ENCODE data around the gene POT1. TPM values are rescaled to one million over a fixed set of nuclear protein-coding genes. Genes with fewer than 3 reads are reported as not detected.

The POT1 gene
- total RNA-seq, 1 experiment from 2014 or later, result 21.6 TPM

DNA sequence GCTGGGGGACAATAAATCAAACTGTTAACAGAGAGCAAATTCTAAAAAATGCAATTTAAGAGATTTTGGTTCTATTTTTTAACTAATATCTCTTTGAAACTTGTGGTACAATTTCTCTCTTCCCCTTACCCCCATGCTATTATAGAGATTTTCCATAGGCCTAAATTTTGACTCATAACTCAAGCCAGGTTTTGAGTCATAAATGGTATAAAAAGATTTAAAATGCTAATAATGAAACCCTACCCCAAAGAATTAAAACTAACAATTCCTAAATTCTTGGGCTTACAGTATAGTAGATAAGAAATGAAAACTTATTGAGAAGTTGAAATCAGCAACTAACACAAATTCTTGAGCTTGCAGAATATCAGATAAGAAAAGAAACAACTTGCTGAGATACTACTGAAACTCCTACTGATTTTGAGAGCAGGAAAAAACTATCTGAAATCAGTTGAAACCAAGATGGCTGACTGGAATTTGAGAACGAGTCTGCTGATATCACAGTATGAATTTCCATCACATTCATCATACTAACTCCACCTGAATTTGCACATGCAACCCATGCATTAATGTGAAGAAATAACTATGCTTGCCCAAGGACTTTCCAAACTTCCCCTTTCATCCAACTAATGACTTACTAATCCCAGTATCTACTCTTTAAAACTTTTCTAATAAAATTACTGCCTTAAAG is 36.3 kb downstream of the POT1 start:
- DNase-seq, result no peak
- Mint-ChIP-seq H3K4me3 (ENCODE audit: unreplicated experiment) (no peak overlapping the region), H3K27ac (ENCODE audit: unreplicated experiment) (no peak overlapping the region), H3K27me3 (ENCODE audit: insufficient read depth, unreplicated experiment) (no peaks in the 10 kb centered on the region), H3K4me1 (ENCODE audit: low read depth, unreplicated experiment) (no peaks in the 10 kb centered on the region), H3K9me3 (ENCODE audit: unreplicated experiment) (no peaks in the 10 kb centered on the region), H3K36me3 (ENCODE audit: insufficient read depth, unreplicated experiment) (no peaks in the 10 kb centered on the region)
- Histone ChIP-seq H3K9me3 (no peaks in the 10 kb centered on the region), H3K36me3 (ENCODE audit: control insufficient read depth, insufficient read depth, low read length) (no peaks in the 10 kb centered on the region), H3K4me1 (no peaks in the 10 kb centered on the region), H3K27me3 (replicated peaks; ENCODE audit: control insufficient read depth, insufficient read depth, low read length) (no peaks in the 10 kb centered on the region), H3K4me3 (ENCODE audit: low read depth, low read length) (no peak overlapping the region)
- no TSS peak for BruUV-seq (replicated peaks)
- intact Hi-C loops (cut with micrococcal nuclease; ENCODE audit: unreplicated experiment), result no loop called here
- POLR2A ChIA-PET, result no interaction called here
- CTCF ChIA-PET, result interaction anchor here (0.7 kb wide), 1 partner anchor 1008 kb away, joined by 3 read pairs; no protein-coding TSS in a partner anchor
- TF ChIP-seq, protein P1, sequence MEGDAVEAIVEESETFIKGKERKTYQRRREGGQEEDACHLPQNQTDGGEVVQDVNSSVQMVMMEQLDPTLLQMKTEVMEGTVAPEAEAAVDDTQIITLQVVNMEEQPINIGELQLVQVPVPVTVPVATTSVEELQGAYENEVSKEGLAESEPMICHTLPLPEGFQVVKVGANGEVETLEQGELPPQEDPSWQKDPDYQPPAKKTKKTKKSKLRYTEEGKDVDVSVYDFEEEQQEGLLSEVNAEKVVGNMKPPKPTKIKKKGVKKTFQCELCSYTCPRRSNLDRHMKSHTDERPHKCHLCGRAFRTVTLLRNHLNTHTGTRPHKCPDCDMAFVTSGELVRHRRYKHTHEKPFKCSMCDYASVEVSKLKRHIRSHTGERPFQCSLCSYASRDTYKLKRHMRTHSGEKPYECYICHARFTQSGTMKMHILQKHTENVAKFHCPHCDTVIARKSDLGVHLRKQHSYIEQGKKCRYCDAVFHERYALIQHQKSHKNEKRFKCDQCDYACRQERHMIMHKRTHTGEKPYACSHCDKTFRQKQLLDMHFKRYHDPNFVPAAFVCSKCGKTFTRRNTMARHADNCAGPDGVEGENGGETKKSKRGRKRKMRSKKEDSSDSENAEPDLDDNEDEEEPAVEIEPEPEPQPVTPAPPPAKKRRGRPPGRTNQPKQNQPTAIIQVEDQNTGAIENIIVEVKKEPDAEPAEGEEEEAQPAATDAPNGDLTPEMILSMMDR (IDR thresholded peaks at IDR 0.05; ENCODE audit: insufficient read depth in 1 of 2, low read depth in 1 of 2, low read length in 1 of 2, severe bottlenecking in 1 of 2, unreplicated experiment in 1 of 2), result no peak

DNA sequence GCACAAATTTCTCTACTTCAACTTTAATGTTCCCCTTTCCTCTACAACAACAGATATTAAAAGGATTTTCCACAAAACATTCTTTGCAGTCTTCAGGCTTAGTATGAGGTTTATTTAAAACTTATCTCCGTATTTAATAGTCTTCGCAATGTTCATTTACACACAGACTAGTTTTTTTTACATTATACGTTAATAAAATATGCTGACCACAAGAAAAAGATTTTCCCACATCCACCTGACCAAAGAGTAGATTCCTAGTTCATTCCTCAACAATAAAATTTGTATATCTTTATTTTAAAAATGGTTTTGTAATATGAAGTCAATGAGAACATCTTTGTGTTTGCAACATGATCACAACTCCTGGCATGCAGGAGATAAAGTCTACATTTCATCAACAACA is 42.4 kb downstream of the POT1 start:
- Mint-ChIP-seq H3K4me3 (ENCODE audit: unreplicated experiment) (no peak overlapping the region), H3K4me1 (ENCODE audit: low read depth, unreplicated experiment) (no peaks in the 10 kb centered on the region), H3K36me3 (ENCODE audit: insufficient read depth, unreplicated experiment) (no peaks in the 10 kb centered on the region), H3K9me3 (ENCODE audit: unreplicated experiment) (no peaks in the 10 kb centered on the region), H3K27me3 (ENCODE audit: insufficient read depth, unreplicated experiment) (no peaks in the 10 kb centered on the region), H3K27ac (ENCODE audit: unreplicated experiment) (no peak overlapping the region)
- DNase-seq, result no peak
- Histone ChIP-seq H3K27me3 (replicated peaks; ENCODE audit: control insufficient read depth, insufficient read depth, low read length) (no peaks in the 10 kb centered on the region), H3K4me1 (no peaks in the 10 kb centered on the region), H3K36me3 (ENCODE audit: control insufficient read depth, insufficient read depth, low read length) (no peaks in the 10 kb centered on the region), H3K9me3 (no peaks in the 10 kb centered on the region), H3K4me3 (ENCODE audit: low read depth, low read length) (no peak overlapping the region)
- intact Hi-C loops (cut with micrococcal nuclease; ENCODE audit: unreplicated experiment), result no loop called here
- POLR2A ChIA-PET, result no interaction called here
- BruUV-seq (replicated peaks), result no TSS peak
- CTCF ChIA-PET, result no interaction called here
- TF ChIP-seq, protein P1 (IDR thresholded peaks at IDR 0.05; ENCODE audit: insufficient read depth in 1 of 2, low read depth in 1 of 2, low read length in 1 of 2, severe bottlenecking in 1 of 2, unreplicated experiment in 1 of 2), result no peak

DNA sequence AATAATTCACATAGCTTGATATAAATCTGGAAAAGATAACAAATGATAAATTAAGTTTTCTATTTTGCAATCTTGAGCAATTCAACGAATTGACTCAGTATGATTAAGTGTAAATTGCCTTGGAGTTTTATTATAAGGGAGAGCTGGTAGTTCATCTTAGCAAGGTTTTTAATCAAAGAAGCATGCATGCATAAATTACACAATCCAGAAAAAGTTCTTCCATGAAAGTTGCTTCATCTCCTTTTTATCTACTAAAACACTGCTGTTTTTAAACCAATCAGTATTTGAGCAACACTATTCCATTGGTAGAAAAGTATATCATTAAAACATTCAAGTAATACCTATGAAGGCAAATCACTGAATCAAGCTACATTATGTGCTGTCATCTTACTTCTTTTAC is 47.6 kb downstream of the POT1 start:
- H3K4me3 ChIP-seq (ENCODE audit: low read depth, low read length), result no peak overlapping the region
- ChIA-PET POLR2A (no interaction called here), CTCF (no interaction called here)
- H3K4me1 ChIP-seq, result no peaks in the 10 kb centered on the region
- no peak for DNase-seq
- no peaks in the 10 kb centered on the region for H3K36me3 Mint-ChIP-seq (ENCODE audit: insufficient read depth, unreplicated experiment)
- no TSS peak for BruUV-seq (replicated peaks)
- H3K27ac Mint-ChIP-seq (ENCODE audit: unreplicated experiment), result no peak overlapping the region
- TF ChIP-seq, protein P1 (IDR thresholded peaks at IDR 0.05; ENCODE audit: insufficient read depth in 1 of 2, low read depth in 1 of 2, low read length in 1 of 2, severe bottlenecking in 1 of 2, unreplicated experiment in 1 of 2), result no peak
- H3K27me3 ChIP-seq (replicated peaks; ENCODE audit: control insufficient read depth, insufficient read depth, low read length), result no peaks in the 10 kb centered on the region
- intact Hi-C loops (cut with micrococcal nuclease; ENCODE audit: unreplicated experiment), result no loop called here
- no peaks in the 10 kb centered on the region for H3K9me3 ChIP-seq
- no peak overlapping the region for H3K4me3 Mint-ChIP-seq (ENCODE audit: unreplicated experiment)
- no peaks in the 10 kb centered on the region for H3K4me1 Mint-ChIP-seq (ENCODE audit: low read depth, unreplicated experiment)
- H3K36me3 ChIP-seq (ENCODE audit: control insufficient read depth, insufficient read depth, low read length), result no peaks in the 10 kb centered on the region
- H3K9me3 Mint-ChIP-seq (ENCODE audit: unreplicated experiment), result no peaks in the 10 kb centered on the region
- no peaks in the 10 kb centered on the region for H3K27me3 Mint-ChIP-seq (ENCODE audit: insufficient read depth, unreplicated experiment)

All from Caco-2 (cell line).